Natural killer cell (primary cell): ENCODE data around the gene ZNF536. TPM values are rescaled to one million over a fixed set of nuclear protein-coding genes. Genes with fewer than 3 reads are reported as not detected.

Experiments
- ATAC-seq, 3 donors: fragments of 150-1000 bp in 2 of 3; fragments of 200-7000 bp in 1 of 3; cut with Tn5 transposase; 1 replicate in 1 of 3; 2 replicates in 2 of 3; pipeline ENCODE4 v1.10.0; 2021; ENCODE audit warnings: mild to moderate bottlenecking in 2 of 3, moderate library complexity in 2 of 3
- DNase-seq, 2 donors: peaks; one replicate each; pipeline versions ENCODE4 v3.0.0 to v3.0.0-alpha.2; 2013 to 2021; ENCODE audit warnings: mixed read lengths in 1 of 2
- H3K27ac ChIP-seq: one replicate; pipeline ENCODE4 v1.5.1; 2013; ENCODE audit warnings: mild to moderate bottlenecking, low read length
- H3K27me3 ChIP-seq: one replicate; pipeline ENCODE4 v1.6.1; 2013; ENCODE audit warnings: low read length; ENCODE audit not compliant: control insufficient read depth, insufficient read depth
- H3K36me3 ChIP-seq: one replicate; pipeline ENCODE4 v1.6.1; 2013; ENCODE audit warnings: low read length; ENCODE audit not compliant: control insufficient read depth, insufficient read depth
- H3K4me1 ChIP-seq: one replicate; pipeline ENCODE4 v1.6.1; 2013; ENCODE audit warnings: low read length; ENCODE audit not compliant: control insufficient read depth, insufficient read depth
- H3K4me3 ChIP-seq: one replicate; pipeline ENCODE4 v1.5.1; 2013; ENCODE audit warnings: low read length
- H3K9me3 ChIP-seq: one replicate; pipeline ENCODE4 v1.6.1; 2013; ENCODE audit warnings: low read length; ENCODE audit not compliant: control insufficient read depth, insufficient read depth
- H3K27ac Mint-ChIP-seq, 2 donors: one replicate each; pipeline ENCODE4 v1.8.0; 2022; ENCODE audit warnings: mild to moderate bottlenecking in 2 of 2, mixed read lengths in 2 of 2, moderate library complexity in 1 of 2
- H3K27me3 Mint-ChIP-seq, 2 donors: one replicate each; pipeline ENCODE4 v1.8.0; 2022; ENCODE audit warnings: low read depth in 2 of 2, mixed read lengths in 2 of 2
- H3K36me3 Mint-ChIP-seq: one replicate; pipeline ENCODE4 v1.8.0; 2022; ENCODE audit warnings: mixed read lengths
- H3K4me1 Mint-ChIP-seq, 2 donors: one replicate each; pipeline ENCODE4 v1.8.0; 2022; ENCODE audit warnings: mixed read lengths in 2 of 2
- H3K4me3 Mint-ChIP-seq: one replicate; pipeline ENCODE4 v1.8.0; 2022; ENCODE audit warnings: mild to moderate bottlenecking, moderate library complexity, mixed read lengths
- H3K9me3 Mint-ChIP-seq, 2 donors: one replicate each; pipeline ENCODE4 v1.8.0; 2022; ENCODE audit warnings: mixed read lengths in 2 of 2
- WGBS: methylation state at CpG from one replicate; pipeline ENCODE4 v1.1.7; 2013; ENCODE audit warnings: missing lambda C conversion rate; ENCODE audit not compliant: insufficient coverage; 5-methylcytosine and 5-hydroxymethylcytosine counted together
- intact Hi-C: fragments of 100-400 bp; cut with micrococcal nuclease; formaldehyde crosslinking; loops from one replicate; pipeline ENCODE4 v1.14.2; 2022
- total RNA-seq, 4 donors: library from RNA; stranded (reverse); fragments of 120-200 nt in 1 of 4; gene quantifications; one replicate each; pipeline versions ENCODE4 v1.2.3 to v1.2.4, GENCODE V29; 2013 to 2022
- TF ChIP-seq, protein P1 (sequence below): fragments of 200-600 bp; IDR thresholded peaks from one replicate; pipeline ENCODE4 v1.8.0; 2022; ENCODE audit warnings: antibody characterized with exemption

Gene ZNF536
- total RNA-seq, 3 donors from 2014 or later (not counting 1 experiment from before 2014, with no cell fraction given): not detected

DNA sequence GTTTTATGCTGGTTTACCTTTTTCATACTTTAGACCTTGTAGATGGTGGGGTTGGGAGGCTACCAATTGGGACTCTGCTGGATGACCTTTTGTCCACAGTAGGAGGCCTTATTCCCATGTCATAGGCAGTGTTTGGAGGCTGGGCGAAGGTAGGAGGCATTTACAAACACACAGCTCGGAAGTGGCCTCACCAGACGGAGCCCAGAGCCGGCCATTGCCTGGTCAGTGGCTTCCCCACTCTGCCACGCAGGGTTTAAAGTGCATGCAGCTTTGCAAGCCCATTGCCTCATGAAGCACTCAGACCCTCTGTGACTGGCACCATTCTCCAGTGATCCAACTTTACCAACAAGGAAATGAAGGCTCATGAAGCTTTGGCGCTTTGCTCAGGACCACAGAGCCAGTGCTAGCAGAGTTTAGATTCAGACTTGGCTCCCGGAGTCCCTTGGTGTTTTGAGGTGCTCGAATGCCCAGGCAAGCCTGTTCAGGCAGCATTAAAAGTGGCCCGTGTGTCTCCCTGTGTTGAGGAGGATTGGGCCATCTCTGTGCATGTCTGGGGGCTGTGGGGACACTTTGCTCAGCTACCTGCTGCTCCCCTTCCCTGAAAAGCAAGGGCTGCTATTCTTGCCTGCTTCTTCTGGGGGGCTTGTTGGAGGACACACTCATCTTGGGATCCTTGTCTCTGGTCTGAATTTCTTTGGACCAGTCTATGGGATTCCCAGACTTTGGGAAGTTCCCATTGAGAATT is 148.7 kb downstream of the ZNF536 start:
- Histone ChIP-seq H3K27me3 (no peaks in the 10 kb centered on the region), H3K4me3 (no peak overlapping the region), H3K4me1 (no peaks in the 10 kb centered on the region), H3K9me3 (no peaks in the 10 kb centered on the region), H3K27ac (no peak overlapping the region), H3K36me3 (no peaks in the 10 kb centered on the region)
- ATAC-seq (no peak), DNase-seq (no peak)
- H3K27ac Mint-ChIP-seq: no peak overlapping the region
- TF ChIP-seq, protein P1, sequence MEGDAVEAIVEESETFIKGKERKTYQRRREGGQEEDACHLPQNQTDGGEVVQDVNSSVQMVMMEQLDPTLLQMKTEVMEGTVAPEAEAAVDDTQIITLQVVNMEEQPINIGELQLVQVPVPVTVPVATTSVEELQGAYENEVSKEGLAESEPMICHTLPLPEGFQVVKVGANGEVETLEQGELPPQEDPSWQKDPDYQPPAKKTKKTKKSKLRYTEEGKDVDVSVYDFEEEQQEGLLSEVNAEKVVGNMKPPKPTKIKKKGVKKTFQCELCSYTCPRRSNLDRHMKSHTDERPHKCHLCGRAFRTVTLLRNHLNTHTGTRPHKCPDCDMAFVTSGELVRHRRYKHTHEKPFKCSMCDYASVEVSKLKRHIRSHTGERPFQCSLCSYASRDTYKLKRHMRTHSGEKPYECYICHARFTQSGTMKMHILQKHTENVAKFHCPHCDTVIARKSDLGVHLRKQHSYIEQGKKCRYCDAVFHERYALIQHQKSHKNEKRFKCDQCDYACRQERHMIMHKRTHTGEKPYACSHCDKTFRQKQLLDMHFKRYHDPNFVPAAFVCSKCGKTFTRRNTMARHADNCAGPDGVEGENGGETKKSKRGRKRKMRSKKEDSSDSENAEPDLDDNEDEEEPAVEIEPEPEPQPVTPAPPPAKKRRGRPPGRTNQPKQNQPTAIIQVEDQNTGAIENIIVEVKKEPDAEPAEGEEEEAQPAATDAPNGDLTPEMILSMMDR: no peak
- WGBS: 85% methylated on average over 9 of the region's 9 CpGs
- no peaks in the 10 kb centered on the region for H3K4me1 Mint-ChIP-seq
- H3K27me3 Mint-ChIP-seq: peaks cover 5 to 11% of the 10 kb centered on the region in 2 donors
- no peaks in the 10 kb centered on the region for H3K9me3 Mint-ChIP-seq
- no peaks in the 10 kb centered on the region for H3K36me3 Mint-ChIP-seq
- H3K4me3 Mint-ChIP-seq: no peak overlapping the region
- intact Hi-C loops: no loop called here

GRCh38 chr19:30521937-30522336 is 149.8 kb downstream of the ZNF536 start:
- ATAC-seq: no peak

GRCh38 chr19:30522341-30522740 is 150.2 kb downstream of the ZNF536 start:
- intact Hi-C loops: no loop called here
- Mint-ChIP-seq H3K36me3 (no peaks in the 10 kb centered on the region), H3K27me3 (peaks cover 0 to 11% of the 10 kb centered on the region in 2 donors), H3K4me1 (no peaks in the 10 kb centered on the region), H3K9me3 (no peaks in the 10 kb centered on the region), H3K4me3 (no peak overlapping the region), H3K27ac (no peak overlapping the region)
- DNase-seq (no peak), ATAC-seq (no peak)
- Histone ChIP-seq H3K27ac (no peak overlapping the region), H3K9me3 (no peaks in the 10 kb centered on the region), H3K36me3 (no peaks in the 10 kb centered on the region), H3K4me1 (no peaks in the 10 kb centered on the region), H3K4me3 (no peak overlapping the region), H3K27me3 (no peaks in the 10 kb centered on the region)
- WGBS: 56% methylated on average over 4 of the region's 4 CpGs
- TF ChIP-seq, protein P1: no peak

More at GRCh38 chr19:30521937-30522336, 149.8 kb downstream of the ZNF536 start:
- no peaks in the 10 kb centered on the region for H3K36me3 Mint-ChIP-seq
- WGBS: 85% methylated on average over 3 of the region's 3 CpGs
- no peaks in the 10 kb centered on the region for H3K36me3 ChIP-seq
- H3K4me1 Mint-ChIP-seq: no peaks in the 10 kb centered on the region
- H3K27ac Mint-ChIP-seq: no peak overlapping the region
- no peaks in the 10 kb centered on the region for H3K9me3 Mint-ChIP-seq
- H3K27ac ChIP-seq: no peak overlapping the region
- no peaks in the 10 kb centered on the region for H3K9me3 ChIP-seq
- H3K27me3 Mint-ChIP-seq: peaks cover 0 to 11% of the 10 kb centered on the region in 2 donors
- intact Hi-C loops: no loop called here
- H3K27me3 ChIP-seq: no peaks in the 10 kb centered on the region
- no peak overlapping the region for H3K4me3 ChIP-seq
- DNase-seq: no peak
- TF ChIP-seq, protein P1: no peak
- H3K4me1 ChIP-seq: no peaks in the 10 kb centered on the region
- H3K4me3 Mint-ChIP-seq: no peak overlapping the region

DNA sequence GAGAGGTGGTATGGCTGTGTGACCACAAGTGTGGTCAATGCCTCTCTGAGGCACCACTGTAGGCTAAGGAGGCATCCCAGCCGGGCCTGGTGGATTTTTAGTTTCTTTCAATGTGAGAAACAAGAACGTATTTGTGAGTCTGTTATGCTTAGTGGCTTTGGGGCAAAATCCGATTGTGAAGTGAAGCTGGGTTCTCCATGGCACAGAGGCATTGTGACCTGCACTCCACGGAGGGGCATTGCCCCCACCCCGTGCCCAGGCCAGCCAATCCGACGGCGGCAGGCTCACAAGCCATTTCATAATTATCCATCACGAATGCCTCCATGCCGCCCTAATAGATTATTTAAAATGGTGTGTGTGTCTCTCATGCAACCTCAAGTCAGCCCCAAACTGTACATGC is 151.6 kb downstream of the ZNF536 start:
- Histone ChIP-seq H3K36me3 (no peaks in the 10 kb centered on the region), H3K9me3 (no peaks in the 10 kb centered on the region), H3K27ac (no peak overlapping the region), H3K27me3 (no peaks in the 10 kb centered on the region), H3K4me3 (no peak overlapping the region), H3K4me1 (no peaks in the 10 kb centered on the region)
- DNase-seq: no peak
- no peak overlapping the region for H3K4me3 Mint-ChIP-seq
- no peaks in the 10 kb centered on the region for H3K9me3 Mint-ChIP-seq
- no peak for ATAC-seq
- H3K27ac Mint-ChIP-seq: no peak overlapping the region
- no peaks in the 10 kb centered on the region for H3K4me1 Mint-ChIP-seq
- TF ChIP-seq, protein P1: no peak
- peaks cover 0 to 11% of the 10 kb centered on the region in 2 donors for H3K27me3 Mint-ChIP-seq
- no peaks in the 10 kb centered on the region for H3K36me3 Mint-ChIP-seq
- intact Hi-C loops: no loop called here
- 66% methylated on average over 5 of the region's 10 CpGs for WGBS
